Endothelial cell of hepatic sinusoid (primary cell): ENCODE results near the gene TLCD3A.
"Not testable (repeated sequence)": the region's sequence is repeated elsewhere in the genome, so short reads cannot be mapped to it uniquely, and the experiment has no call there.

Source experiments
- in situ Hi-C: cut with HindIII; loops from 2 replicates; pipeline ENCODE4 v1.10.0; 2017; ENCODE audit warnings: low sequenced_read_pairs

Gene TLCD3A

DNA sequence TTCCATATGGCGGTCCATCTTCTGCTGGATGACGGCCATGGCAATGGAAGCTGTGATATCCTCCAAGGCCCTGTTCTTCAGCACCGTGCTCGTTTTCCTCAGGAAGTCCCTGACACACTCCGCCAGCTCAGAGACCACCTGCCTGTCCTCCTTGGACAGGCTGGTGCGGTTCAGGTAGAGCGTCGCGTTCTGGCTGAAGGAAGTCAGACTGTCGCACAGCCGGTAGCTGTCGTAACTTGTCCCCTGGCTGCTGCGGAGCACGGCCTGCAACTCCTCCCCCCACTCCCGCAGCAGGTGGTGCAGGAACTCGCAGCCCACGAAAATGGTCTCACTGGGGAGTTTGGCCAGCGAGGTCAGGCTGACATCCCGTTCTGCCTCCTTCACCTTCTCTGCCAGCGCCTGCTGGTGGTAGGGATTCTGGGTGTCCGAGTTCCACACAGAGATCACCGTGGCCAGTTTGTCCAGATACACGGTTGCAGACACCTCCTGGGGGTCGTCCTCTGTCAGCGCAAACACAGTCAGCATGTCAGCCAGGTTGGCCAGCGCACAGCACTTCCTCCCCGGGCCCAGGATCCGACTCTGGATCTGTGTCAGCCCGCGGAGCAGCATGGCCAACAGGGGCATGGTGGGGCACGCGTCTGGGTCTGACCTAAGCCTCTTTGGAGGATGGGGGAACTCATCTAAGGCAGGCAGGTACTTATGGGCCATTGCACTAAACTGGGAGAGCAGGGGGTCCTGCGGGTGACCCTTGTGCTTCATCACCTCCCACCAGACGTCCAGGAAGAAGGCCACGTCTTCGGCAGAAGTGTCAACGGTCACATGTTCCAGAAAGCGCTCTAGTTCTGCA lies 14.6 kb downstream of the TLCD3A start:
- in situ Hi-C loops, result no loop called here

DNA sequence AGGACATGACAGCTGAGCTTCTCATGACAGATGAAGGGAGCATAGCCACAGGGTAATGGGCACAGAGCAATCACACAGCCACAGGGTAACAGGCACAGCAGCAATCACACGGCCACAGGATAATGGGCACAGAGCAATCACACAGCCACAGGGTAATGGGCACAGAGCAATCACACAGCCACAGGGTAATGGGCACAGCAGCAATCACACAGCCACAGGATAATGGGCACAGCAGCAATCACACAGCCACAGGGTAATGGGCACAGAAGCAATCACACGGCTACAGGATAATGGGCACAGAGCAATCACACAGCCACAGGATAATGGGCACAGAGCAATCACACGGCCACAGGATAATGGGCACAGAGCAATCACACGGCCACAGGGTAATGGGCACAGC lies 16.2 kb downstream of the TLCD3A start:
- in situ Hi-C loops, result not testable (repeated sequence)

DNA sequence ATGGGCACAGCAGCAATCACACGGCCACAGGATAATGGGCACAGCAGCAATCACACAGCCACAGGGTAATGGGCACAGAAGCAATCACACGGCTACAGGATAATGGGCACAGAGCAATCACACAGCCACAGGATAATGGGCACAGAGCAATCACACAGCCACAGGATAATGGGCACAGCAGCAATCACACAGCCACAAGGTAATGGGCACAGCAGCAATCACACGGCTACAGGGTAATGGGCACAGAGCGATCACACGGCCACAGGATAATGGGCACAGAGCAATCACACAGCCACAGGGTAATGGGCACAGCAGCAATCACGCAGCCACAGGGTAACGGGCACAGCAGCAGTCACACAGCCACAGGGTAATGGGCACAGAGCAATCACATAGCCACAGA lies 17.0 kb downstream of the TLCD3A start:
- in situ Hi-C loops, result not testable (repeated sequence)

DNA sequence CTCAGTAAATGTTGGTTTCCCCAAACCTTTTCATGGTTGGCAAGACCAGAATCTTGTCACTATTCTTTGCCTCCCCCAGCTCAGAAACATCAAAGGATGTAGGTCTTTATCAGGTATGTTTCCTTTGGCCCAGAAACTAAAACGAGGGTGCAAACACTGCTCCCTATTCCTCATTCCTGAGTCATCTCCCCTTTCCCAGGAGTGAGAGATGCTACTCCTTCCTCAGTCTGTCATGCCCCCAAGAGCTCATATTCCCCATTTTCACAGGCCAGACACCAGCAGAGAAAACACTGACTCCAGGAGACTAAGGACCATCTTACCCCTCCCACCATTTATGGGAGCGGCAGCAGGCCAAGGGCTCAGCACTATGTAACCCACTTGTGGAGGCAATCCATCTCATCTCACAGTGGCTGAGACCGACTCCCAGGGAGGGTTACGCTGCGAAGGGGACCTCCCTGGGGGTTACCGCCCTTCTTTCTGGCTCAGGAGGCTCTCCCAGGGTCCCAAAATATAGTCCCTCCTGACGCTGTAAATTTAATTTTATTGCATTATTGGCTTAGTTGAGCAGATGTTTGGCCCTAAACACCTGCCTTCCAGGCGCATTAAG lies 18.1 kb downstream of the TLCD3A start:
- in situ Hi-C loops, result loop anchor here (10.0 kb wide), 1 partner anchor 146 kb away; no protein-coding TSS in a partner anchor

DNA sequence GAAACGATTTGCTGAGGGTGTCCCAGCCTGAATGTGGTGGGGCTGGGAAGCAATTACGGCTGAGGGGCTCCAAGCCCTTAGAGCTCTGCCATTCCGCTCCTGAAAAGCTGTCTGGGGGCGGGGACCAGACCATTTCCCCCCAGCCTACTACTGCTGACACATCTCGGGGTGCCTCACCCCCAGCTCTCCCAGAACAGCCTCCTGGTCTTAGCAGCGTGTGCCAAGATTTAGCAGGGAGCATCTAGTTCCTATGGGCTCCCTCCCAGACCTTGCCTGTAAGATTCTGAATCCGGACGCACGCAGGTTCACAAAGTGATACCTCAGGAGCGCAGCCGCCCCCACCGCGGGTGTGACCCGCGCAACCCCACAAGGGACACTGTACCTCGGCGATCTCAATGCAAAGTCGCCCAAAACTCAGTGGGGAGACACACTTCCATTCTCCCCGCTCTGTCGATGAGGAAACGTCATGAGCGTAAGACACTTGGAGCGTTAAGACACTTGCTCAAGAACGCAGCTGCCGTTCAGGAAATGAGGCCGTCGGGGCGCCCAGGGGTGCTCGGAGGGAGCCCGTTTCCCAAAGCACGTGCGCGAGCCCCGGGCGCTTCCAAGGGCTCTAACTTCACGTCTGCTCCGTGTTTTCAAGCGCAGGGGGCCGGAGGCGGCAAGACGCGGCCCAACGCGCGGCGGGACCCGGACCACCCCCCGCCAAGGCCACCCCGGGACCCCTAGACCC lies 19.0 kb downstream of the TLCD3A start:
- in situ Hi-C loops, result loop anchor here (10.0 kb wide), 1 partner anchor 147 kb away; no protein-coding TSS in a partner anchor

DNA sequence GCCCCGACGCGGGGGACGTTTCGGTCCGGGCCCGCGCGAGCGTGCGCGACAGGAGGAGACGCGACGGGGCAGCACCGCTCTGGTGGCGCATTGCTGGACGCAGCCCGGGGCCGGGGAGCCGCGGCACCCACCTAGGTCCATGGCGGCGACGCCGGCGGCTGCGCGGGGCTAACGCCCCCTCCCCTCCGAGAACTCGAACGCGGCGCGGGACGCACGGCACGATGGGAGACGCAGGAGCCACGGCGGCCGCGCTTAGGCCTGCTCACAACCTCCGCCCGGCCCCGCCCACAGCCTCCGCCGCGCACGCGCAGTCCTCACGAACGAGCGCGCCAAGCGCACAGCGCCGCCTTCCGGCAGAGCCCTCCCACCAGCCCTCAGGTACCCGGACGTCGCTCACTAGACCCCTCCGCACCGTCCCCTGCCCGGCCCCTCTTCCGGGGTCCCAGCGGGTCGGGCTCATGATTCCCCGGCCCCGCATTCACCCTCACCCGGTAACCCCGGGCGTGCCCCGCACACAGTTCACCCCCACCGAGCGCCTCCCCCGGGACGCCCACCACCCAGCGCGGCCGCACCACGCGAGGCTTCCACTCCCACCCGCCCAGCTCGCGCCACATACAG lies 19.7 kb downstream of the TLCD3A start, which contains the start of gene GEMIN4:
GEMIN4 (minus strand) TSS at position 263 of the 618 bp plus-strand sequence; CDS start at position 141, 122 bp downstream.
- in situ Hi-C loops, result loop anchor here (10.0 kb wide), 1 partner anchor 147 kb away; no protein-coding TSS in a partner anchor

DNA sequence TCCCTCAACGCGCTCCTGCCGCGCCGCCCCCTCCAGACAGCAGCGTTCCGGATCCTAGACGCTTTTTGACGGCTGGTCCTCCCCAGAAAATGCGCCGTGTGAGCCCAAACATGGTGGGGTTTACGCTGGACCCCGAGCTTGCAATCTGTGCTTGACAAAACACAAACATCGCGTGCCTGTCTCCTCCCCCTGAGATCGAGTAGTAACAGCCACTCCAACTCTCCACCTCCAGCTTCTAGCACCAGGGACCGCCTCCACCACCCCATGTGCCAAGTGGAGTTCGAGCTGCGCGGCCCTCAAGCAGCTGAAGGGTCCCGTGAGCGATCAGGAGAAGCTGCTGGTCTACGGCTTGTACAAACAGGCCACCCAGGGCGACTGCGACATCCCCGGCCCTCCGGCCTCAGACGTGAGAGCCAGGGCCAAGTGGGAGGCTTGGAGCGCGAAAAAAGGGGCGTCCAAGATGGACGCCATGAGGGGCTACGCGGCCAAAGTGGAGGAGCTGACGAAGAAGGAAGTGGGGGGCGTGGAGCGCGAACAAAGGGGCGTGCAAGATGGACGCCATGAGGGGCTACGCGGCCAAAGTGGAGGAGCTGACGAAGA lies 20.3 kb downstream of the TLCD3A start:
- in situ Hi-C loops, result loop anchor here (10.0 kb wide), 1 partner anchor 148 kb away; no protein-coding TSS in a partner anchor

DNA sequence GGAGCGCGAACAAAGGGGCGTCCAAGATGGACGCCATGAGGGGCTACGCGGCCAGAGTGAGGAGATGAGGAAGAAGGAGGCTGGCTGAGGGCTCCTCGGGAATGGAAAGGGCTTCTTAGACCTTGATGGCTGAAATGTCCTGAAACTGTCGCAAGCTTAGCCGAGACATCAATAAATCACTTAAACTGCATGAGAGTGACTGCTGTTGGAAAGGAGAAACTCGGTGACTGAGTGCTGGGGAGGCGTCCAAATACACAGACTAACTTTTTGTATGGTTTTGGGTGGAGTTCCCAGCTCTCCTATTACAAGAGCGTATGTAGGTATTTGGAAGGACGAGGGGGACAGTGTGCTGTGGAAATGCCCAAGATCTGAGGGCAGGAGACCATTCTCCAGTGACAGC lies 21.0 kb downstream of the TLCD3A start:
- in situ Hi-C loops, result loop anchor here (10.0 kb wide), 1 partner anchor 149 kb away; no protein-coding TSS in a partner anchor

DNA sequence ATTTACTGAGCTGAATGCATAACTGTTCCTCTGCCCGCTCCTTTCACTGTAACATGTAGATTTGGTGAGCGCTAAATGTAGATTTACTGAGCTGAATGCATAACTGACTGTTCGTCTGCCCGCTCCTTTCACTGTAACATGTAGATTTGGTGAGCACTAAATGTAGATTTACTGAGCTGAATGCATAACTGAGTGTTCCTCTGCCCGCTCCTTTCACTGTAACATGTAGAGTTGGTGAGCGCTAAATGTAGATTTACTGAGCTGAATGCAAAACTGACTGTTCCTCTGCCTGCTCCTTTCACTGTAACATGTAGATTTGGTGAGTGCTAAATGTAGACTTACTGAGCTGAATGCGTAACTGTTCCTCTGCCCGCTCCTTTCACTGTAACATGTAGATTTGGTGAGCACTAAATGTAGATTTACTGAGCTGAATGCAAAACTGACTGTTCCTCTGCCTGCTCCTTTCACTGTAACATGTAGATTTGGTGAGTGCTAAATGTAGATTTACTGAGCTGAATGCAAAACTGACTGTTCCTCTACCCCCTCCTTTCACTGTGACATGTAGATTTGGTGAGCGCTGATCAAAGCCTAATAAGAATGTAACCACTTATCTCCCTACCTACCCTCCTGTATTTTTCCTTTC lies 23.0 kb downstream of the TLCD3A start:
- in situ Hi-C loops, result loop anchor here (10.0 kb wide), 1 partner anchor 151 kb away; no protein-coding TSS in a partner anchor

DNA sequence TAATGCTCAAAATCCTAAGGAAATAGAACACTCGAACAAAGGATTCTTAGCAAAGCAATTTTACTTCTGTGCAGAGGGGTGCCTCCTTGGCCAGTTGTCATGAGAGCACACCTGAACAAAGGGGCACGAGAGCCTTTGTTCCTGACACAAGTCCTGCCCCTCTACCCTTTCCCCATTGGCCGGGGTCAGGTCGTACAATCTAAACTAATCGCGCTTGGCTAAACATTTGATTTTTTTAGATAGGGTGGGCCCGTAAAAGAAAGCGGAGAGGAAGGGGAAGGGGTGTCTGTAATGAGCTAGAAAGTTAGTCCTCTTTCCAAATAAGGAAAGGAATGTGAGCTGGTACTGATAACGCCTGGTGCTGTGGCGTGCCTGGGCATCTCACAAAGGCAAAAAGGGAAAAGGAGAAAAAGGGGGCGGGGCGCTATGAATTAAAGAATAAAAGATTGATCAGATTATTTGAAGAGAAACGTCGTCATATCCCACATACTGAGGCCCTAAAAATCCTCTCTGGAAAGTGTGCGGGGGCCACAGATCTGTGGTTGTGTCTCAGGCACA lies 23.7 kb downstream of the TLCD3A start:
- in situ Hi-C loops, result loop anchor here (10.0 kb wide), 1 partner anchor 151 kb away; no protein-coding TSS in a partner anchor

DNA sequence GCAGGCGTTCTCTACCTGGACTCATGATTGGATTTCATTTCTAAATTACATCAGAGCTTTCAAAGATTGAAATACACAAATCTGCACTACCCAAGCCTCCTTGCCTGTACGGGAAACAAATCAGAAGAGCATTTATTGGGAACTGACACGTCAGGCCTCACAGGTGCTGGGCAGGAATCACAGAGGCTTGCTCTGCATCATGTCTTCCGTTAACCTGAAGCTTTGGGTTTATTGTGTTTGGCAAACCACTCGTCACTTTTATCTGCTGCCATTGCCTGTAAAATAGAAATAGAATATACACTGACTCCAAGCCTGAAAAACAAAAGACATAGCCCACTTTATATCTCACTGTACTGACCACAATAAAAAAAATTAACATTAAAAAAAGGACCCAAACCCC lies 27.6 kb downstream of the TLCD3A start:
- in situ Hi-C loops, result loop anchor here (10.0 kb wide), 1 partner anchor 155 kb away; no protein-coding TSS in a partner anchor

DNA sequence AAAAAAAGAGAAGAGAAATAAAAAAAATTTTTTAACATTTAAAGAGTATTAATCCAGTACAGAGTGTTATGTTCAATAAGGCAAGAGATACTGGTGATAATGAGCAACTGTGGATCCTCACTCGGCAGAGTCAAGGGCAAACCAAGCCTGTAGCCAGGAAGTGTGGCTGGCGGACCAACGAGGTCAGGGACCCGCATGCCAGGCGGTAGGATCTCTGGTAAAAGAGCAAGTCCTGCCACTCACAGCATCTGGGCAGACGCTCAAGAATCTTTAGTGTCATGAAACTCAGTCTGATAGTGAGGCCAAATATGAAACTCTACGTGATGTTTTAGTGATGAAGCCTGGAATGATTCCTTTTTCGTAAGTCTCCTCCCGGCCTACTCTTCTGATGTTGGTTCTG lies 28.0 kb downstream of the TLCD3A start:
- in situ Hi-C loops, result no loop called here

DNA sequence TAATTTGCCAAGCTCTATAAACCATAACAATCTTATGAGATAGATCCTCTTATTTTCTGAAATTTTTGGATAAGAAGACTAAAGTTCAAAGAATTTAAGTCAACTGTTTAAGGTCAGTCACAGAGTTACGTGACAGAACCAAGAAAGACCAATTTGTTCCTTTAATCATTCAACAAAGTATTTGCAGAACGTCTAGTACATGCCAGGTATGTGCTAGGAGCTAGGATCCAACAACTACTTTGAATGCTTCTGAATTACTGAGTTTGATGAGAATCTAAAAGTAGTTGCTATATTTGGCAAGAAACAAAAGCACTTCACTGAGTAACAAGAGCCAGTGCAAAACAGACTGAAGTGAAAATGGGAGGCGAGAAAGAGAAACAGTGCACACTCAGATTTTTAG lies 34.7 kb downstream of the TLCD3A start:
- in situ Hi-C loops, result no loop called here

DNA sequence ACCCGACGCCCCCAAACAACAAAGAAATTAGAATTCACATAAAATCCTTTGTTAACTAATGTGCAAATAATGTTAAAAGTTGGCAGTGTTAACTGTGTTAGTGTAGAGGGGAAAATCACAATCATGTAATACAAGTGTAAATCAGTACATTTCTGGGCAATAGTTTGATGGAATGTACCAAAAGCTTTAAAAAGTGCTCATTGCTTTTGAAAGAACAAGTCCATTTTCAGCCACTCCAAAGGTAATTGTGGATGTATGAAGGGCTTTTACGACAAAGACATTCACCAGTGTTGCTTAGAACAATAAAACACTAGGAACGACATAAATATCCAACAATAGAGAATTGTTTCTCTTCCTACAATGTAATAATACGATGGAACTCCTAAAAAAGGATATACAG lies 40.6 kb downstream of the TLCD3A start:
- in situ Hi-C loops, result loop anchor here (10.0 kb wide), 1 partner anchor 202 kb away; the partner anchor contains the start of gene NXN

DNA sequence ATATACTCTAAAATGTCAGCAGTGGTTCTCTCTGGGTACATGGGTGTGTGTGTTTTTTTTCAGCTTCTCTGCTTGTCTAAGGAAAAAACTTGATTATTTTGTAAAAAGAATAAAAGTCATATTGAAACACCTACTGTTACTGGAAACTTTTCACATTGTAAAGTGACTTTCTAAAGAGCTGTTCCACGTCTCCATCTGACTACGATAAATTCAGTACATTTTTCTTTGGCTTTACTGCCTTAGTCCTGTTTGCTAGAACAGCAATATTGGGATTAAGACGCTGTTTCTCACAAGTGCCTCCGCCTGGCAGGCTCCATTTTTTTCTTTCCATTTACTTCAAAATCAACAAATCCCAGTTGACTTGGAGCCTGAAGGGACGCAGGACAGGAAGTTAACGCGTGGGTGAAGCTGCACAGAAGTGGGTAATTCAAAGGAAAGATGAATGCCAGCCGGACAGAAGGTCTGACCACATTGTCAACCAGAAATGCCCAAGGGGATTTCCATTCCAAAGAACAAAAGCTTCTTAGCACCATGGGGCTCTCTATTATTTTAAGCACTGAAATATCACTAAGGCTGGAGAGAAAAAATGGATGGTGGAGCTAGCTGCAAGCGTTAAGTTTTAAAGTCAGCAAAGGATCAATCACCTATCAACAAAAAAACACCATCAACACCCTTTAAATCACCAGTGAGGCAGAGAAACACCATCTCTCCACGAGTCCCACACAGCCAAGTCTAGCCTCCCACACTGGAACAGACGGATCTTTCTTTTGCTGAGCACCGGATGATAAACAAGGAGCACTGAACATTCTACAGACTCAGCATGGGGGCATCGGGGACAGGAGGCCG lies 41.3 kb downstream of the TLCD3A start:
- in situ Hi-C loops, result loop anchor here (10.0 kb wide), 1 partner anchor 201 kb away; the partner anchor contains the start of gene NXN

DNA sequence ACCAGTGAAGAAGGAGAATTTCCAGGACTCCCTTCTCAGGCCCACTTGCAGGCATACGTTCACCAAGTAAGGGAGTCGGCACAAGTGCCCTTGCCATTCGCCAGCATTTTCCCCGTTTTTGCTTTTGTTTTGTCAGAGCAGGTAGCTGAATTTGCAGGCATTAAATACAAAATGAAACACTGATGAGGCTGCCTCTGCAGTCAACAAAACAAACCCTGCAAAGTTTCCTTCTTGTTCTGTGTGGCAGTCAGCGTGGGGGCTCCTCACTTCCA lies 41.9 kb downstream of the TLCD3A start:
- in situ Hi-C loops, result loop anchor here (10.0 kb wide), 1 partner anchor 201 kb away; the partner anchor contains the start of gene NXN

DNA sequence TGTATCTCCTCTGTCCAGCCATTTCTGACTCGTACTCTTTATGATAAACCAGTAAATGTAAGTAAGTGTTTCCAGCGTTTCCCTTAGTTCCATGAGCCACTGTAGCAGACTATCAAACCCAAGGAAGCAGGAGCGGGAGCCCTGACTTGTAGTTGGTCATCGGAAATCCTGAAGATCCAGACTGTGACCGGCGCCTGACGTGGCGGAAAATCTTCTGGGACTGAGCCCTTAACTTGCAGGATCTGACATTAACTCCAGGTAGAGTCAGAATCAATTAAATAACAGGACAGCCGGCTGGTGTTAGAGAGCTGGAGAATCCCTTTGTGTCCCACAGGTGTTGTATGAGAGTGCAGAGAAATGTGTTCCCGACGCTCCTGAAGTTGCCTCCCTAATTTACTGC lies 45.7 kb downstream of the TLCD3A start:
- in situ Hi-C loops, result loop anchor here (10.0 kb wide), 1 partner anchor 197 kb away; the partner anchor contains the start of gene NXN
